Ishikawa (cell line): Measurements from ENCODE around the gene MORC3.

ENCODE experiments used
- CEBPB ChIP-seq: IDR thresholded peaks from 2 replicates; pipeline ENCODE4 v1.6.1; 2012
- CREB1 ChIP-seq: IDR thresholded peaks from 2 replicates; pipeline ENCODE4 v1.6.1; 2012; ENCODE audit warnings: low read depth
- EGR1 ChIP-seq: IDR thresholded peaks from 2 replicates; pipeline ENCODE4 v1.6.1; 2012
- EP300 ChIP-seq: IDR thresholded peaks from 2 replicates; pipeline ENCODE4 v1.6.1; 2012; ENCODE audit warnings: borderline replicate concordance
- FOXM1 ChIP-seq: IDR thresholded peaks from 2 replicates; pipeline ENCODE4 v1.6.1; 2012; ENCODE audit warnings: low read depth, borderline replicate concordance
- NFIC ChIP-seq: IDR thresholded peaks from 2 replicates; pipeline ENCODE4 v1.6.1; 2012
- RAD21 ChIP-seq: IDR thresholded peaks from 2 replicates; pipeline ENCODE4 v1.6.1; 2012; ENCODE audit warnings: low read depth
- TAF1 ChIP-seq: IDR thresholded peaks from 2 replicates; pipeline ENCODE4 v1.6.1; 2012; ENCODE audit warnings: low read depth, mild to moderate bottlenecking
- TCF12 ChIP-seq: IDR thresholded peaks from 2 replicates; pipeline ENCODE4 v1.6.1; 2012; ENCODE audit warnings: low read depth
- TEAD4 ChIP-seq: IDR thresholded peaks from 2 replicates; pipeline ENCODE4 v1.6.1; 2012
- YY1 ChIP-seq: IDR thresholded peaks from 2 replicates; pipeline ENCODE4 v1.6.1; 2012; ENCODE audit warnings: low read depth
- ZBTB7A ChIP-seq: IDR thresholded peaks from 2 replicates; pipeline ENCODE4 v1.6.1; 2012; ENCODE audit warnings: low read depth
- TF ChIP-seq, protein P1 (sequence below): IDR thresholded peaks from 2 replicates; pipeline ENCODE4 v1.6.1; 2012
- TF ChIP-seq, protein P2 (sequence below): IDR thresholded peaks from 2 replicates; pipeline ENCODE4 v1.6.1; 2012; ENCODE audit warnings: low read depth, mild to moderate bottlenecking
- TF ChIP-seq, protein P3 (sequence below): IDR thresholded peaks from 2 replicates; pipeline ENCODE4 v1.6.1; 2012

MORC3 gene

DNA sequence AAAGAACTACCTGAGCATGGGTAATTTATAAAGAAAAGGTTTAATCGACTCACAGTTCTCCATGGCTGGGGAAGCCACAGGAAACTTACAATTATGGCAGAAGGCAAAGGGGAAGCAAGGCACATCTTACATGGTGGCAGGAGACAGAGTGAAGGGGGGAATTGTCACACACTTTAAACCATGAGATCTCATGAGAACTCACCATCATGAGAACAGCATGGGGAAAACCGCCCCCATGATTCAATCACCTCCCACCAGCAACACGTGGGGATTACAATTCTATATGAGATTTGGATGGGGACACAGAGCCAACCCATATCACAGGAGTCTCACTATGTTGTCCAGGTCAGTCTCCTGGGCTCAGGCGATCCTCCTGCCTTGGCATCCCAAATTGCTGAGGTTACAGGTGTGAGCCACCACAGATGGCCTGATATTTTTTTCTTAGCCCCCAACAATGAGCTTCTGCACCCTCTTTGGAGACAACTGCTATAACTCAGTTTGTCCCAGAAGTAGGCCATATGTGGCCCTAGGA lies 22.5 kb upstream of the MORC3 start:
- TF ChIP-seq ZBTB7A (no peak), FOXM1 (no peak)

DNA sequence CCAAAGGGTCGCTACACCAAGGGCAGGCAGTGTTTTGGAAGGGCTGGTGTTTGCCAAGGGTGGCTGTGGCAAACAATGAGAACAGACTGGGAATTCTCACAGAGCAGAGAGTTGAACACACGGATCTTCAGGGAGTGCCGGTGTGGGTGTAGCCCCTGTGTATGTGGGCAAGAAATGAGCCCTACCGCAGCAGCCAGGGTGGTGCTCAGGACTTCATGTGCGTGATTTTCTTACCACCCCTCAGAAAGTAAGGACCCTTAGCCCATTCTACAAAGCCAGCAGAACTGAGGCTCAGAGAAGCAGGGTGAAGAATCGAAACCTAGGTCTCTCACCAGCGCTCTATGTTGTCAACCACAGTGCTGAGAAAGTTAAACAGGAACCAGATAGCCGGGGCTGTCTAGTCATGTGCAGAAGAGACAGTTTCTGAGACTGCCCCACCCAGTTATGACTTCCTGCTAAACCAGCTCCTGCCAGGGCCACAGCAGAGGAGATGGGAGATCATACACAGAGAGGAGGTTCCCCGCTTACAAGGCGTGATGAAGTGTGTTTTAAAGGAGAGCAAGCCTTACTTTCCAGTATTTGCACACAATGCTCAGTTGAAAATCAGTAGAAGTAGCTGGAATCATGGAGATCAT lies 21.9 kb upstream of the MORC3 start:
- no peak for TF ChIP-seq FOXM1
- no peak for TF ChIP-seq ZBTB7A
- no peak for TF ChIP-seq EGR1
- no peak for TF ChIP-seq TEAD4
- TF ChIP-seq YY1, result no peak
- TF ChIP-seq, protein P1, sequence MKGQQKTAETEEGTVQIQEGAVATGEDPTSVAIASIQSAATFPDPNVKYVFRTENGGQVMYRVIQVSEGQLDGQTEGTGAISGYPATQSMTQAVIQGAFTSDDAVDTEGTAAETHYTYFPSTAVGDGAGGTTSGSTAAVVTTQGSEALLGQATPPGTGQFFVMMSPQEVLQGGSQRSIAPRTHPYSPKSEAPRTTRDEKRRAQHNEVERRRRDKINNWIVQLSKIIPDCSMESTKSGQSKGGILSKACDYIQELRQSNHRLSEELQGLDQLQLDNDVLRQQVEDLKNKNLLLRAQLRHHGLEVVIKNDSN, result no peak

DNA sequence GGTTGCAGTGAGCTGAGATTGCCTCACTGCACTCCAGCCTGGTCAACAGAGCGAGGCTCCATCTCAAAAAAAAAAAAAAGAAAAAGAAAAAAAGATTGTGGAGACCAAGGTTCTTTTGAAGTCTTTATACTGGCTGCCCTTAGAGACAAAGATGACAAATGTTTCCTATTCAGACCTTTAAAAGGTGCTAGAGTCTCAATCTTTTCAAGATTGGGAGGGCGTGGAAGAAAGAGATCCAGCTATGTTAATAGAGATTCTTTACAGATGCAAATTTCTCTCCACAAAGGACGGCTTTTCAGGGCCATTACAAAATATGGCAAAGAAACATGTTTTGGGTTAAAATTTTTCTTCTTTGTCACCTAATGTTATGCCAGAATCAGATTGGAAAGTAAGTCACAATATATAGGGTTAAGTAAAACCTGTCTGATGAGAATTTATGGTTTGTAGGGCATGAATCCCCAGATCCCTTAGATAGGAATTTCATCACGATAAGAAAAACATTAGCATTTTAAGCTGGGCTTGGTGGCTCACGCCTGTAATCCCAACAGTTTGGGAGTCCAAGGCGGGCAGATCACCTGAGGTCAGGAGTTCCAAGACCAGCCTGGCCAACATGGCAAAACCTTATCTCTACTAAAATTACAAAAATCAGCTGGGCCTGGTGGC lies 13.0 kb upstream of the MORC3 start:
- no peak for TF ChIP-seq YY1

DNA sequence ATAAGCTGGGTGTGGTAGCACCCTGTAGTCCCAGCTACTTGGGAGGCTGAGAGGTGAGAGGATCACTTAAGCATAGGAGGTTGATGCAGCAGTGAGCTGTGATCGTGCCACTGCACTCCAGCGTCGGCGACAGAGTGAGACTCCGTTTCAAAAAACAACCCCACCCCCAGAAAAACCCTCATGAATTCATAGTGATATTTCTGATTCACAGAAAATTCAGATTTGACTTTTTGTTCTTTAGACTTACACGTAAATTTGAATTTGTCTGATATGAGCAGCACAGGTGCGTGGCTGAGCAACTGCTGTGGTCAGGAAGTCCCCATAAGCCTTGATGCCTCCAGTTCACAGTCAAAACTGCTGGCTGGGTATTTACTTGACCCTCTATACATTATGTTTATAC lies 10.0 kb upstream of the MORC3 start:
- TF ChIP-seq TAF1 (no peak), FOXM1 (no peak), RAD21 (no peak), YY1 (no peak), TEAD4 (no peak), ZBTB7A (no peak), TCF12 (no peak), EGR1 (no peak), NFIC (no peak), CEBPB (no peak), CREB1 (no peak), EP300 (no peak)
- TF ChIP-seq, protein P2, sequence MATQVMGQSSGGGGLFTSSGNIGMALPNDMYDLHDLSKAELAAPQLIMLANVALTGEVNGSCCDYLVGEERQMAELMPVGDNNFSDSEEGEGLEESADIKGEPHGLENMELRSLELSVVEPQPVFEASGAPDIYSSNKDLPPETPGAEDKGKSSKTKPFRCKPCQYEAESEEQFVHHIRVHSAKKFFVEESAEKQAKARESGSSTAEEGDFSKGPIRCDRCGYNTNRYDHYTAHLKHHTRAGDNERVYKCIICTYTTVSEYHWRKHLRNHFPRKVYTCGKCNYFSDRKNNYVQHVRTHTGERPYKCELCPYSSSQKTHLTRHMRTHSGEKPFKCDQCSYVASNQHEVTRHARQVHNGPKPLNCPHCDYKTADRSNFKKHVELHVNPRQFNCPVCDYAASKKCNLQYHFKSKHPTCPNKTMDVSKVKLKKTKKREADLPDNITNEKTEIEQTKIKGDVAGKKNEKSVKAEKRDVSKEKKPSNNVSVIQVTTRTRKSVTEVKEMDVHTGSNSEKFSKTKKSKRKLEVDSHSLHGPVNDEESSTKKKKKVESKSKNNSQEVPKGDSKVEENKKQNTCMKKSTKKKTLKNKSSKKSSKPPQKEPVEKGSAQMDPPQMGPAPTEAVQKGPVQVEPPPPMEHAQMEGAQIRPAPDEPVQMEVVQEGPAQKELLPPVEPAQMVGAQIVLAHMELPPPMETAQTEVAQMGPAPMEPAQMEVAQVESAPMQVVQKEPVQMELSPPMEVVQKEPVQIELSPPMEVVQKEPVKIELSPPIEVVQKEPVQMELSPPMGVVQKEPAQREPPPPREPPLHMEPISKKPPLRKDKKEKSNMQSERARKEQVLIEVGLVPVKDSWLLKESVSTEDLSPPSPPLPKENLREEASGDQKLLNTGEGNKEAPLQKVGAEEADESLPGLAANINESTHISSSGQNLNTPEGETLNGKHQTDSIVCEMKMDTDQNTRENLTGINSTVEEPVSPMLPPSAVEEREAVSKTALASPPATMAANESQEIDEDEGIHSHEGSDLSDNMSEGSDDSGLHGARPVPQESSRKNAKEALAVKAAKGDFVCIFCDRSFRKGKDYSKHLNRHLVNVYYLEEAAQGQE, result no peak
- TF ChIP-seq, protein P1, result no peak
- TF ChIP-seq, protein P3, sequence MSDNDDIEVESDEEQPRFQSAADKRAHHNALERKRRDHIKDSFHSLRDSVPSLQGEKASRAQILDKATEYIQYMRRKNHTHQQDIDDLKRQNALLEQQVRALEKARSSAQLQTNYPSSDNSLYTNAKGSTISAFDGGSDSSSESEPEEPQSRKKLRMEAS, result no peak

DNA sequence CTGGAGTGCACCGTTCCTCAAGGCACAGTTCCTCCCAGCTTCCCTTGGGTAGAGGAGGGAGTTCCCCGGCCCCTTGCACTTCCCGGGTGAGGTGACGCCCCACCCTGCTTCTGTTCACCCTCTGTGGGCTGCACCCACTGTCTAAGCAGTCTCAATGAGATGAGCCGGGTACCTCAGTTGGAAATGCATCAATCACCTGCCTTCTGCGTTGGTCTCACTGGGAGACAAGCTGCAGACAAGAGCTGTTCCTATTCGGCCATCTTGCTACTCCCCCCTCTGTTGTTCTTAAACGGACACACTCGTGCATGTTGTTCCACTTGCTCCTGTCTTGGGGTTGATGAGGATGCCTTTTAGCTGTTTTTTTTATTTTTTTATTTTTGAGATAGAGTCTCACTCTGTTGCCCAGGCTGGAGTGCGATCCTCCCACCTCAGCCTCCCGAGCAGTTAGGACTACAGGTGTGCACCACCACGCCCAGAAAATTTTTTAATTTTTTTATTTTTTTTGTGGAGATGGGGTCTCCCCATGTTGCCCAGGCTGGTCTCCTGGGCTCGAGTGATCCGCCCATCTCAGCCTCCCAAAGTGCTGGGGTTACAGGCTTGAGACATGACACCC lies 3.0 kb upstream of the MORC3 start:
- TF ChIP-seq, protein P1, result no peak
- TF ChIP-seq FOXM1, result no peak
- no peak for TF ChIP-seq TAF1
- no peak for TF ChIP-seq CEBPB

DNA sequence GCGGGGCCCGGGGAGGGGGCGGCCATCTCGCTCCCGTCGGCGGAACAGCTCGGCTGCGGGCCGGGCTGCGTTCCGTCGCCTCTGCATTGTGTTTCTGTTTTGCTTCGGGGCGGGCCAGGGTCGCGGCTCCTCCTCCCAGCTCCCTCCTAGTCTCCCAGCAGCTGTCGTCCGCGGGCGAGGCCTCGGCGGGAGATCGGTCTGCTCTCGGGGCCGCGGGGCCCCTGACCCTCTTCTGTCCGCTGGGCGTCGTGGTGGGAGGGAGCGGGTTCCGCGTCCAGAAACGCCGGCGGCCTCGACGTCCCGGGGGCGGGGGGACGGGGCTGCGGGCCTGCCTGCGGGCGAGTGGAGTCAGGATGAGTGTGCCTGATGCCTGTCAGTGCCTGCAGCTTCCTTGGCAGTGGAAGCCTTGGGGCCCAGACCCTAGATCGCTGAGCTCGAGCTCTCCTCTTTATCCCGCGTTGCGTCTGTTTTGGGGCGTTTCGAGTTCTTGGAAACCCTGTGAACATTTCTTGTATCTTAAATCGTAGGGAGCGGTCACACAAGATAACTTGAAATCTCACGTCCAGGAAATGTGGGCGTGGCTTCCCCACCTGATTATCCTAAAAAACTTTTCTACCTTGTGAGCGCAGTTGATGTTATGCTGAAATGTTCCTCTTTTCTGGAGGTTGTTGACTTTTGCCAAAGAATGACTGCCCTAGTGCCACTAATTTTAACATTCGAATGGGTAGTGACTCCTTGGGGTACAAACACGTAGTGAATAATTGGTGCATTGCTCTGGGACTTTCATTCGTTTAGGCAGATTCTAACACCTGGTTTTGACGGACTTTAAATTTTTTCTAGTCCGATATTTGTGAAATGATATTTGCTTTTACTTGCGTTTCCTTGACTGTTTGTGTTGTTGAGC lies 676 bp downstream of the MORC3 start:
- TF ChIP-seq CREB1, result no peak
- TF ChIP-seq NFIC, result 0 out of 2 replicates have a peak, but pooled peaks have one; percentile 15
- TF ChIP-seq ZBTB7A, result peak; percentile 64; the same call in 1 of the 2 replicates
- no peak for TF ChIP-seq TEAD4
- no peak for TF ChIP-seq TAF1

DNA sequence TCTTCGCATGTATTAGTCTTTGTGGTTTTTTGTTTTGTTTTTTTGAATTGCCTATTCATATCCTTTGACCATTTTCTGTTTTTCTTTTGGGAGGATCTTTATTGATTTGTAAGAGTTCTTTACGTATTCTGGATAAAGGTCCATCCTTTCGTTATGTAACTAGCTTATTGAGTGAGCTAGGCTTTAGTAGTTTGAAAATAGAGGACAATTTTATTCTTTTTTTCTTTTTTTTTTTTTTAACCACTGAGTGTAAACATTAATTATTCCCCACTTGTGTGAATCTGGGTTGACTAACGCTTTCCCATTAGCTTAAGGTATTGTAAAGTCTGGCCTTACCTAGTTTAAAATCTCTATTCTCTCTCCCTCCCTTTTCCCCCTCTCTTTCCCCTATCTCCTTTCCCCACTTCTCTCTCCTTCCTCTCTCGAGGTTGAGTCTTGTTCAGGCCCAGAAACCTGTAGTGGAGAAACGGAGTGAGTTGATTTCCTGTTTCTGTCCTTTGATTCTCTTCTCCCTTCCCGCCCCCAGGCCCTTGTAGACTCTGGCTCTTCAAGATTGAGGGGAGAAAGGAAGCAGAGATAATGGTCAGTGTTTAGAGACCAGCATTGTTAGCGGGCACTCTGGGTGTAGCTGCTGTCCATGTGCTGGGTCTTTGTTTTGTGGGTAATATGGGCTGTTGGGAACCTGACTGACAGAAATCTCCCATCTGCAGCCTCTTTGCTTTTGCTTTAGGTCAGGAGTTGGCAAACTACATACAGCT lies 1.5 kb downstream of the MORC3 start:
- TF ChIP-seq, protein P3, result no peak
- TF ChIP-seq TEAD4 (no peak), EP300 (no peak), YY1 (no peak), RAD21 (no peak), EGR1 (no peak), CREB1 (no peak)
